Measurements from ENCODE around the gene ZNF132. TPM values are rescaled to one million over a fixed set of nuclear protein-coding genes. Genes with fewer than 3 reads are reported as not detected.
A peak's percentile ranks its signal among the peaks of the same experiment; 100 is the strongest.

ZNF132 gene
- total and polyA plus RNA-seq, 9 of the 15 experiments (the other 6 are each of a cell fraction or from before 2014, with no cell fraction given): 0.03 to 0.42 (median 0.10) TPM; not detected in 5

GRCh38 chr19:58392945-58393724 lies 46.8 kb downstream of the ZNF132 start (continued):
- TF ChIP-seq ZBTB33 (CRISPR knock-in tag; IDR thresholded peaks at IDR 0.05) (peak; percentile 92), ZNF311 (CRISPR knock-in tag; IDR thresholded peaks at IDR 0.05) (no peak)

- no peak for ATAC-seq
- H3K27ac ChIP-seq (ENCODE audit: extremely low read depth, low read depth, low read length): peak overlapping the region; percentile 93; the same call in 2 of the 3 replicates
- ChIA-PET CTCF (ENCODE audit: low intra/inter-chr PET ratio) (no interaction called here), POLR2A (interaction anchor here (0.6 to 2.0 kb wide), 7 partner anchors 9 to 58 kb away, joined by 3 to 8 read pairs (median 4); partner anchors contain the start of gene ZNF584)
- H4K20me1 ChIP-seq (replicated peaks; ENCODE audit: control insufficient read depth, insufficient read depth, low read length): peaks cover 19% of the 10 kb centered on the region
- H3K27me3 ChIP-seq (ENCODE audit: control insufficient read depth in 2 of 2, insufficient read depth in 2 of 2, low read length in 2 of 2): no peaks in the 10 kb centered on the region
- no peaks in the 10 kb centered on the region for H3K9me1 ChIP-seq (ENCODE audit: control insufficient read depth, insufficient read depth, low read length)
- WGBS (ENCODE audit: insufficient coverage, low coverage, missing lambda C conversion rate): 19% methylated on average over 3 of the region's 3 CpGs
- DNase-seq (ENCODE audit: extremely low read depth in 1 of 4, low spot score in 3 of 4): no peak
- no TSS peak for BruUV-seq (replicated peaks)
- peaks cover 77% of the 10 kb centered on the region for H3K79me2 ChIP-seq (ENCODE audit: control insufficient read depth, insufficient read depth, low read length)
- peaks cover 25 to 38% of the 10 kb centered on the region in 2 experiments for H3K4me1 ChIP-seq (replicated peaks in 1 of 2; ENCODE audit: control insufficient read depth in 2 of 2, insufficient read depth in 2 of 2, low read length in 2 of 2)
- no peaks in the 10 kb centered on the region for H3K9me3 ChIP-seq (replicated peaks; ENCODE audit: control insufficient read depth, insufficient read depth, low read depth, low read length)
- peak overlapping the region; percentile 100 for H3K4me2 ChIP-seq (ENCODE audit: insufficient read depth, low read length)
- H2AFZ ChIP-seq (ENCODE audit: low read depth, low read length): no peak overlapping the region
- peak overlapping the region; percentile 92 for H3K4me3 ChIP-seq
- FAIRE-seq: peak; percentile 23
- intact Hi-C loops (cut with micrococcal nuclease) (loop anchor here (5.0 kb wide), 1 partner anchor 206 kb away; the partner anchor contains the start of gene ZNF274), in situ Hi-C loops (cut with MboI) (no loop called here)
- peak overlapping the region; percentile 98 to 99 for H3K9ac ChIP-seq (ENCODE audit: insufficient read depth in 1 of 2, low read depth in 2 of 2, low read length in 2 of 2)
- H3K36me3 ChIP-seq (ENCODE audit: control insufficient read depth, insufficient read depth, low read length): peaks cover 55% of the 10 kb centered on the region
- TF ChIP-seq MLLT1 (IDR thresholded peaks at IDR 0.05) (no peak), ZNF253 (CRISPR knock-in tag; conservative IDR thresholded peaks at IDR 0.05) (no peak), TAL1 (IDR thresholded peaks at IDR 0.05) (no peak), ZNF3 (CRISPR knock-in tag; IDR thresholded peaks at IDR 0.05) (no peak), SIRT6 (IDR thresholded peaks at IDR 0.05; ENCODE audit: low read depth, low read length) (no peak), SP1 (CRISPR knock-in tag; IDR thresholded peaks at IDR 0.05) (peak; percentile 62; the same call in 1 of the 2 replicates), TRIM28 (IDR thresholded peaks at IDR 0.05) (no peak), ZFPM2 (CRISPR knock-in tag; IDR thresholded peaks at IDR 0.05) (no peak), RBFOX2 (IDR thresholded peaks at IDR 0.05; ENCODE audit: low read depth, low read length) (peak; percentile 10; the same call in 1 of the 2 replicates), U2AF2 (optimal IDR thresholded peaks at IDR 0.05; ENCODE audit: low read depth, low read length) (no peak), ZNF143 (CRISPR knock-in tag; IDR thresholded peaks at IDR 0.05) (no peak), KLF13 (tag; IDR thresholded peaks at IDR 0.05; ENCODE audit: borderline replicate concordance, low read depth) (no peak), ZNF707 (CRISPR knock-in tag; conservative IDR thresholded peaks at IDR 0.05) (no peak), ZNF766 (CRISPR knock-in tag; conservative IDR thresholded peaks at IDR 0.05) (no peak), BRCA1 (IDR thresholded peaks at IDR 0.05) (no peak), BRCA1 (CRISPR knock-in tag; IDR thresholded peaks at IDR 0.05) (no peak), ZNF76 (CRISPR knock-in tag; IDR thresholded peaks at IDR 0.05; ENCODE audit: borderline replicate concordance) (no peak), FUS (optimal IDR thresholded peaks at IDR 0.05; ENCODE audit: low read depth, low read length) (no peak)
These were observed 51.8 kb downstream of the ZNF132 start for GRCh38 chr19:58388175-58388526.

Data from K562 (cell line).